GM21423 (cell line): ENCODE measurements around the gene SPRYD3.
"Not testable (repeated sequence)": the region's sequence is repeated elsewhere in the genome, so short reads cannot be mapped to it uniquely, and the experiment has no call there.

Experiments
- ATAC-seq: cut with Tn5 transposase; IDR thresholded peaks from one replicate; pipeline ENCODE4 v1.9.1; 2021; ENCODE audit warnings: mild to moderate bottlenecking, moderate library complexity; ENCODE audit not compliant: unreplicated experiment

The SPRYD3 gene

DNA sequence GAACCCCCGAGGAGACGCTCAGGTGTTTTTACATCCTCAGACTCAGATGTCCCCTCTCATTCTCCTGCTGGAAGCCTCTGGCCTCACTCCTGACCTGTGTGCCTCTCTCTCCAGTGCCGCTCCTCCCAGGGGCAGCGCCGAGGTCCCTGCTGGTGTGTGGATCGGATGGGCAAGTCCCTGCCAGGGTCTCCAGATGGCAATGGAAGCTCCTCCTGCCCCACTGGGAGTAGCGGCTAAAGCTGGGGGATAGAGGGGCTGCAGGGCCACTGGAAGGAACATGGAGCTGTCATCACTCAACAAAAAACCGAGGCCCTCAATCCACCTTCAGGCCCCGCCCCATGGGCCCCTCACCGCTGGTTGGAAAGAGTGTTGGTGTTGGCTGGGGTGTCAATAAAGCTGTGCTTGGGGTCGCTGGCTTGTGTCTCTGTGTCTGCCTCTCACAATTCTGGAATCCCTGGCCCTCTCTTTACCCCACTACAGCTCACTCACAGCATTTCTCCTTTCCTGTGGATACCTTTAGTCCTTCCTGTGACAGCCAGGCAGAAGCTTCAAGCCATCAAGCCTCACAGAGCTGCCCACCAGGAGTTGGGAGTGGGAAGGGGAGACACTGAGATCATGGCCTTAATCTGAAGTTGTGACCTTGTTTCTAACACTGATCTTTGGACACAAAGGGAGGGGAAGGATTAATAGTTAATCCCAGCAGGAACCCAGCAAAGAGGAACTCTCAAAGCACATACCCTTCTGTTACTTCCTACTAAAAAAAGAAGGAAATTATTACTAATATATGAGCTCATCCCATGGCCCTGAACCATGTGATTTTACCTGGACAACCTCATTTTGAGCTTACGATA, 23.0 kb upstream of the SPRYD3 start:
- no peak for ATAC-seq

DNA sequence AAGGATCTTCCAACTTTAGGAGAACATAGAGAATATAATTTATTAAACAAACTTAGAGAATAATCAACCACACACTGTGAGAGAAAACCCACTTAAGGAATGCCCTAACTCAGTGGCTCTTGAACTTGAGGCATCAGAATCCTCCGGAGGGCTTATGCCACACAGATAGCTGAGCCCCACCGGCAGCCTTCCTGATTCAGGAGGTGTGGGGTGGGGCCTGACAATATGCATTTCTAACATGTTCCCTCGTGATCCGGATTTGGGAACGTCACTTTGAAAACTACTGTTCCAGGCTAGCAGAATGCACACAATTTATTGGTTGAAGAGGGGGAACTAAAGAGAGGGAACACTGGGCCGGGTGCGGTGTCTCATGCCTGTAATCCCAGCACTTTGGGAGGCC, 22.1 kb upstream of the SPRYD3 start:
- no peak for ATAC-seq

DNA sequence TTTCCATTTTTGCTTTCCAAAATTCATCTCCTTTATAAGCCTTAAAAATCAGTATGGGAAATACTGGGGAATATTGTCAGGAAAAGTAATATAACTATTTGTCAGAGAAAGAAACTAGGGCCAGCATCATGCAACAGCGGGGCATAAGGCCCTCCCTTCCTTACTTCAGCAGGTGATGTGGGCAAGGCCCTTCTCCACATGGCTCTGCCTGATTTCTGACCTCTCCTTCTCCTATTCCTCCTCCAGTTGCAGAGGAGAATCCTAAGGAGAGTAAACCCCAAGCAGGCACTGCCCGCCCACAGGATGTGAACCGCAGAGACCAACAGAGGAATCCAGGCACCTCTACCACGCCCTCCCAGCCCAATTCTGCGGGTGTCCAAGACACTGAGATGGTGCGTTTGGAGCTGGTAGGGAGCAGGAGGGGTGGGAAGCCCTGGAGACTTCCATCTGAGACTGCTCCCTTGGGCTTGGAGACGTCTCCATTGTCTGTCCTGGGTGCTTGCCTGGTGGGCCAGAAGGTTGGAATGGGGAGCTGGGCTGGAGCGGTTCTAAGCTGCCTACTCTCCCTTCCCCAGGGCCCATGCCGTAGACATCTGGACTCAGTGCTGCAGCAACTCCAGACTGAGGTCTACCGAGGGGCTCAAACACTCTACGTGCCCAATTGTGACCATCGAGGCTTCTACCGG, 21.4 kb upstream of the SPRYD3 start:
- no peak for ATAC-seq

DNA sequence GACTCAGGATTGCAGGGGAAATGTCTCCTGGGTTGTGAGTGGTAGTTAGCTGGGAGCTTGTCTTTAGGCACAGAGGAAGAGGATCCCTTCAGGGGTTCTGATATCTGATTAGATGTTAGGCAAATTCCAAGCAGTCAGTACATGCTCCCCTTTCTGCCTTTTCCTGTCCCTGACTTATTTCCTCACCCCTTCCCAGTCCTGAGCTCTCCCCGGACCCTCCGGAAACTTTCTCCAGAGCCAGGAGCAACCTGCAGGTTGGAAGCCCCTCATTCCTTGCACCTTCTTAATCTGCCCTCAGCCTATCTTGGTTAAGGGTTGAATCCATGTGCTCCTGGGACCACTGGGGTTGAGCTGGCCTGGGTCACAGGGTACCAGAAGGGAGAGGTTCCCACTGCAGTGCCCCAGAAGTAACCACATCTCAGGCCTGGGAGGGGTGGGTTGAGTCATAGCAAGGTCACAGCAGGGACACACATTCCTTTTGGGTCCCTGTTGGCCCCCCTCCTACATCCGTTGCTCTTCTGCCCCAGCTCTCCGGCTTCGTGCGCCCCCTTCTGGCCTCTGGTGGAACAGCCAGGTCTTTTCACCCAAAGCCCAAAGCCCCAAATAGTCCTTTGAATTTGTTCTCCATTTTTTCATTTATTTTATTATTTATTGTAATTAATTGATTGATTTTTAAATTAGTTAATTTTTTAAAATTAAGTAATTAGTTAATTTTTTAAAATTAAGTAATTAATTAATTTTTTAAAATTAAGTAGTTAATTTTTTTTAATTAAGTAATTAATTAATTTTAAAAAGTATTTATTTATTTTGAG, 20.1 kb upstream of the SPRYD3 start:
- ATAC-seq: no peak

DNA sequence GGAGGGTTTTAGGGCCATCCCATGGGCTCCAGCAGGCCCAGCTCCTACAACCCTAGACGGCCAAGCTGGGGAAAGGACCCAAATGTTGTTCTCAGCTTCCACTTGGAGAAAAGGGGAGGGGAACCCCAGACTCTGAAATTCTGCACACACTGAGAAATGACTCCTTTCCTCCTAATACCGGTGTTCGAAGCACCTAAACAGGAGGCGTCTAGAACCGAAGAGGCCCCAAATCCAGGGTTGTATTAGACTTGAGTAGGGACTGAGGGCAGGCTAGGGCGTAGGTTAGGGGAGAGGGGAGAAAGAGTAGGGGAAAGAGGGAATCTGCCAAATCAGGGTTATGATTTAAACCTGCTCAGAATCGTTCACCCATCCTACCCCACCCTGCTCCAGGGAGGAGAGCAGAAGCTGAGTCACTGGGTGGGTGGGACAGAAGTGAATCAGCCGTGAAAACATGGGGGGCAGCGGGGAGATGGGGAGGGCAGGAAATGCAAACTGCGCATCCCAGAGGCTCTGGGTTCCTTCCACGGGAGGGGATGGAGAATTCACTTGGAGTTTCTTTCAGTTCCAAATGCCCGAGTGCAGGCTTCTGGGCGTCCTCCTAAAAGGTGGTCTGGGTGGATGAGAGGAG, 19.3 kb upstream of the SPRYD3 start:
- ATAC-seq: no peak

DNA sequence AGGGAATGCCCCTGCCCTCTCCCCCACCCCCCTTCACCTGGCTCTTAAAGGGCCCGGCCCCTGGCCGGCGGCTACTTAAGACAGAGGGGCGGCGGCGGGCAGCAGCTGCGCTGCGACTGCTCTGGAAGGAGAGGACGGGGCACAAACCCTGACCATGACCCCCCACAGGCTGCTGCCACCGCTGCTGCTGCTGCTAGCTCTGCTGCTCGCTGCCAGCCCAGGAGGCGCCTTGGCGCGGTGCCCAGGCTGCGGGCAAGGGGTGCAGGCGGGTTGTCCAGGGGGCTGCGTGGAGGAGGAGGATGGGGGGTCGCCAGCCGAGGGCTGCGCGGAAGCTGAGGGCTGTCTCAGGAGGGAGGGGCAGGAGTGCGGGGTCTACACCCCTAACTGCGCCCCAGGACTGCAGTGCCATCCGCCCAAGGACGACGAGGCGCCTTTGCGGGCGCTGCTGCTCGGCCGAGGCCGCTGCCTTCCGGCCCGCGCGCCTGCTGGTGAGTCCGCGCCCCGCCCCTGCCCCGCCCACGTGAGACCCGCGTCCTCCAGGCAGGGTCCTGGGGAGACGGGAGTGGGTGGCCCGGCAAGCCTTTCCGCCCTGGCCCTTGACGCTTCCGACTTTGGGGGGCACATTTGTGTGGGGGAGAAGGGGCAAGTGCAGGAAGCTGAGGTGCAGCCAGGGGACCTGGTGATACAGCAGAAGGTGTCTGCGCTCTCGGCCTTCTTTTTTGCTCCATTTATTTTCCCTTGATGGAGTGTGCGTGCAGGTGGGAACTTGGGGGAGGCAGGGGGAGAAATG, 18.6 kb upstream of the SPRYD3 start, which contains the start of gene IGFBP6:
Gene IGFBP6, plus strand, starts transcription at position 104 of the 790 bp plus-strand sequence. Its CDS starts 51 bp downstream, at position 155.
- no peak for ATAC-seq

DNA sequence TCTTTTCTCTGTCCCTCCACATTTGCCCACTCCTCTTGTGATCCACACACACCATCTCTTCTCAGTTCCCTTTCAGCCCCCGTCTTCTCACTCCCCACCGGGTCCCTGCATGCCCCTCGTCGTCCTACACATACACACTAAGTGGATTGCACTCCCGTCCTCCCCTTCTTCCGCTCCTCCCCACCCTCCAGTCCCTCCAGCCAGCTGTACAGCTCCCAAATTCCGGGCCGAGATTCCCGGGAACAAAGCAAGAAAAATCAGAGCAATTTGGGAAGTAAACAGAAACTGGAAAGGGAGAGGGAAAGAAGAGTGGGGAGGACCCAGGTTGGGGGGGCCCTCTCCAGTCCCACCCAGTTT, 18.0 kb upstream of the SPRYD3 start:
- ATAC-seq: no peak

DNA sequence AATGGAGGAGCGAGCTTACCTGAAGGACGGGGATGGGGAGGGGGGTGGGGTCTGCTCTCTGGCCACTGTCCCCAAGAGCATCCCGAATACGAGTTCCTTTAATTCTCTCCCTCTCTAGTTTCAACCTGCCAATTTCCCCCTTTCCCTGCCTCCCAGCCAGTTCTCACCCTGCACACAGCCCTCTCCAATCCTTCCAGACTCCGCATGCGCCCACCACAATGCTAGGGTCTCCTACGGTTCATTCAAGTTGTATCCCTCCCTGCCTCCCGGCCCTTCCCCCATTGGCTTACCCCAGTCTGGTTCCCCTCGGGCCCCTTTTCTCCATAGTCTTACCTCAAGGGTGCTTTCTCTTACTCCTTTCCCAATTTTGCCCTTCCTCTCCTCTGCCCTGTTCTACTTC, 17.6 kb upstream of the SPRYD3 start:
- no peak for ATAC-seq

DNA sequence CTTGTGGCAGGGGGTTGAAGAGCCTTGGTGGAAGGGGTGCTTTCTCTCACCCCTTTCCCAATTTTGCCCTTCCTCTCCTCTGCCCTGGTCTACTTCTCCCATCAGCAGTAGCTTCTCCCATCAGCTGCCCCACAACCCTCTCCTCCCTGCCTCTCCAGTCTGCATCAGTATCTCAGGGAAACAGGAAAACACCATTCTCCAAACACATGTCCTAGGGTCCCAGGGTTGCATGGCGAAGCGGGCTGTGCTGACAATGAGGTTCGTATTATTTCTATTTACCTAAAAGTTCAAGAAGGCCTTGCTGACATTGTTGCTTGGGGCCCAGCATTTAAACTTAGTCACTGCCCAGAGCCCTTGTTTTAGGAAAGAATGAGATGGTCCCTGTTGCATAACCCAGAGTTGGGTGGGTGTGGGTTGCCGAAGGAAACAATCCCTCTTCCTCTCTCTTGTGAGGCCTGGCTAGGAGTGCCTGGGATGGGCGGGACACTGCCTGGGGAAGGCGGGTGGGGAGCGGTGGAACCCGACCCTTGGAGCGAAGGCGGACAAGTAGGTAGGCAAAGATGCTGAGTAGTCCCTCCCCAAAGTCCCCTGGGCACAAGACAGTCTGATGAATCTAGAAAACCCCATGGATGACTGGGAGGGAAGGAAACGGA, 17.0 kb upstream of the SPRYD3 start:
- no peak for ATAC-seq

DNA sequence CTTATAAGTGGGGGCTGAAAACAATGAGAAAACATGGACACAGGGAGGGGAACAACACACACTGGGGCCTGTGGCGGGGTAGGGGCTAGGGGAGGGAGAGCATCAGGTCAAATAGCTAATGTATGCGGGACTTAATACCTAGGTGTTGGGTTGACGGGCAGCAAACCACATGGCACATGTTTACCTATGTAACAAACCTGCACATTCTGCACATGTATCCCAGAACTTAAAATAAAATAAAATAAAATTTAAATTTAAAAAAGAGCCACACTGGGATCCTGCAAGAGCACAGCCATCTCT, 16.4 kb upstream of the SPRYD3 start:
- ATAC-seq: not testable (repeated sequence)

DNA sequence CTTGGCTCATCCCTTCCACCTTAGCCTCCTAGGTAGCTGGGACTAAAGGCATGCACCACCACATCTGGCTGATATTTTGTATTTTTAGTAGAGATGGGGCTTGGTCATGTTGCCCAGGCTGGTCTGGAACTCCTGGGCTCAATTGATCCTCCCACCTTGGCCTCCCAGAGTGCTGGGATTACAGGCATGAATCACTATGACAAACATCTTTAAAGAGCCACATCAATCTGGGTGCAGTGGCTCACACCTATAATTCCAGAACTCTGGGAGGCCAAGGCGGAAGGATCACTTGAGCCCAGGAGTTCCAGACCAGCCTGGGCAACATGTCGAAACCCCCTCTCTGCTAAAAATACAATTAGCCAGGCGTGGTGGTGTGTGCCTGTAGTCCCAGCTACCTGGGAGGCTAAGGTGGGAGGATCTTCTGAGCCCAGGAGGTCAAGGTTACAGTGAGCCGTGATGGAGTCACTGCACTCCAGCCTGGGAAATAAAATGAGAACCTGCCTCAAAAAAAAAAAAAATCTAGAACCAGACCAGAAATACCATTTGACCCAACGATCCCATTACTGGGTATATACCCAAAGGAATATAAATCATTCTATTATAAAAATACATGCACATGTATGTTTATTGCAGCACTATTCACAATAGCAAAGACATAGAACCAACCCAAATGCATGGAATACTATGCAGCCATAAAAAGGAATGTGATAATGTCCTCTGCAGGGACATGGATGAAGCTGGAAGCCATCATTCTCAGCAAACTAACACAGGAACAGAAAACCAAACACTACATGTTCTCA, 15.8 kb upstream of the SPRYD3 start:
- ATAC-seq: not testable (repeated sequence)

DNA sequence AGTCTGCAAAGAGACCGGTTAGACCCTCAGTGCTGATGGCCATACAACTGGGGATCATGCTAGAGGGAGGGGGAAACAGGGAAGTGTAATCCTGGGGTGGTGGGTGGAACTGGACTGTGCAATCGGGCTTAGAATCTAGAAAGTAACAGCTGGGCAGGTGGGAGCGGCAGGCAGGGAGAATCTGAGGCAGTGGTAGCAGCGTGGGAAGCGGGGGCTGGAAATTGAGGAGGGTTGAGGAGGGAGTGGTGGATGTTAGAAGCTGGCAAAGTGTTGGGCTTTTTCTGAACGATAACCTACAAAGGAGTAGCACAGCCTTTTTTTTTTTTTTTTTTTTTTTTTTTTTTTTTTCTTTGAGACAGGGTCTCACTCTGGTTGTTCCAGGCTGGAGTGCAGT, 15.2 kb upstream of the SPRYD3 start:
- ATAC-seq: no peak

DNA sequence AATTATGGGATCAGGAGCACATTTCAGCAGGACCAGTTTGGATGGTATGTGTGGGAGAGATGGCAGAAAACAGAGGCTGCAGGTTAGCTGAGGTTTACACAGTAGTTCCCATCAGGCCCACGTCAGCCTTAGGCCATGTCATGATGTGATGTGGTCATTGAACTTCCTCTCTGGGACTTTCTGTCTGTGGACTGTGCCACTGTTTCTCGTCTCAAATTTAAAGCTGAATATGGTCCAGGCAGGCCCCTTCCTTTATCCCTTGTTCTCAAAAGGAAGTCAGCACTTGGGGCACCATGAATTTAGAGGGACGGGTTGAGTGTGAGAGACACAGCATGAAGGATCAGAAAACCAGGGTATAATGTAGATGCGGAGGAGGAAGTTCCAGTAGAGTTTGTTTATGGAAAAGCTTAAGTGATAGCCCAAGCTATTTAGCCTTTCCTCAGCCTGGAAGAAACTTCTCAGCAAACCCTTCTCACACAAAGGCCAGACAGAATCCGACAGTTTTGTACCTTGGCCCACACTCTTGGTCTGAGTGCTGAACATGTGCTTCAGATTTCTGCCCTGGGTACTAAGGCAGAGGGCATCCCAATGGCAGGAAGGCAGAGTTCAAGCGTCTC, 14.7 kb upstream of the SPRYD3 start:
- no peak for ATAC-seq

DNA sequence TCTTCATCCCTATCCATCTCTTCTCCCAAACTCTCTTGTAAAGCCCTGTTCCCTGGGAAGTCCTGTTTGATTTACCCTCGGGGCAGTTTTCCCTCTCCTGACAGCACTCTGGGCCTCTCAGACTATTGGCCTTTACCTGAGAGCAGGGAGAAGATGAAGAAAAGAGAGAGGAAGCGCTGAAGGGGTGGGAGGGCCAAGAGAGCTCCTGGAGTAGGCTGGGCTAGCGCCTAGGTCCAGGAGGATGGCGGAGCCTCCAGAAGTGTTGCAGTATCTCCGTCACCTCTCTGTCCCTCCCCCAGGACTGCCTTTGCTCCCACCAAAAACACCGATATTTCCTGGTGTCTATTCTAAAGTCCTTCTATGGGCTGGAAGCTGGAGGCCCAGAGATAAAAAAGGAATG, 12.6 kb upstream of the SPRYD3 start:
- ATAC-seq: no peak

DNA sequence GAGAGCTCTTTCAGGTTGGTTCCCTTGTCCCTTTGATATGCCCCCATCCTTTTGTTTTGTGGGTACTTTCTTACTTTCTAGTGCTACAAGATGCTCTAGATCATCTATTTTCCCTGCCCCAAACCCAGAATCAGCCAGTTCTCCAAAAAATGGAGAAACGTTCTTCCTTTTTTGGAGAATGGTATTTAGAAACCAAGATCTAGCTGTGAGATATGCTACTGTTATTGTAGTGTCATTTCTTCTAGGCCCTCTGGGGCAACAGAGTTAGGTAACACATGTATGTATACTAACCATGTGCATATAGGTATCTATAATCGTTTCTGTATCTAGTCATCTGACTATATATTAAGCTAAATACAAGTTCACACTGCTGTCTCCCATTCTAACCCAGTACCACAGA, 11.4 kb upstream of the SPRYD3 start:
- no peak for ATAC-seq

DNA sequence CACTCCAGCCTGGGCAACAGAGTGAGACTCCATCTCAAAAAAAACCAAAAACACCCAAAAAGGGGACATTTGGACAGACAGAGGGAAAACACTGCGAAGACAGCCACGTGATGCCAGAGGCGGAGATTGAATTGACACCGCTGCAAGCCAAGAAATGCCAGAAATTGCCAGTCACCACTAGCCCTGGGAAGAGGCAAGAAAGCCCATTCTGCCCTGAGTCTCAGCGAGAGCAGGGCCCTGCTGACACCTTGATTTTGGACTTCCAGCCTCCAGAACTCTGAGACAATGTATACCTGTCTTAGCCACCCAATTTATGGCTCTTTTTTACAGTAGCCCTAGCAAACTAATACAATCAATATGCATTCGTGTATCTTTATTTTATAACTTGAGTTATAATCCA, 10.9 kb upstream of the SPRYD3 start:
- ATAC-seq: no peak

DNA sequence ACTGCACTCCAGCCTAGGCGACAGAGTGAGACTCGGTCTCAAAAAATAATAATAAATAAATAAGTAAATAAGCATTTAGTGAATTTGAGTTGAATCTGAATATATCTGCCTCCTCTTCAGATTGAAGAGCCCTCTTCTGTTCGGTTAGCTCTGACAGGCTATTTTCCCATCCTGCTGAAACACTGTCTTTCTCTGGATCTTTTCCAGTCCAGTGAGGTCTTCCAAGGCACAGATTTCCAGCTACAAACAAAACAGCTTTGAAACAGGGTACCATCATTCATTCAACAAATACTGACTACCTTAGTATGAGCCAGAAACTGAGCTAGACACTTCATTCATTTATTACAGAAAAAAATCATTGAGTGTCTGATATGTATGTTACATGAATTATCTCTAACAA, 7.2 kb upstream of the SPRYD3 start:
- ATAC-seq: no peak

DNA sequence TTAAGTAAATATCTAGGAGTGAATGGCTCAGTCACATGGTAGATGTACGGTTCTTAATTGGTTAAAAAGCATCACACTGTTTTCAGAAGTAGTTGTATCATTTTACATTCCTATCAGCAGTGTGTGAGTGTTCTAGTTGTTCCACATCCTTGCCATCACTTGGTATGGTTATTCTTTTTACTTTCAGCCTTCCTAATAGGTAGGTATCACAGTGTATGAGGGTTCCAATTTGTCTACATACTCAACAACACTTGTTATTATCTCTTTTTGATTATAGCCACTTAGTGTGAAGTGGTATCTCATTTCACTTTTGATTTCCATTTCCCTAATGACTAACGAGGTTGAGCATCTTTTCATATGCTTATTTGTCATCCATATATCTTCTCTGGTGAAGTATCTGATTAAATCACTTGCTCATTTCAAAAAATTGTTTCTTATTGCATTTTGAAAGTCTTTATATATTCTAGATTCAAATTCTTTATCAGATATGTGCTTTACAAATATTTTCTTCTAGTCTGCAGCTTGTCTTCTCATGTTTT, 3.5 kb upstream of the SPRYD3 start:
- no peak for ATAC-seq
